ENCODE data around the gene VDAC1.

GRCh38 chr5:133977161-133977787 is 27.5 kb downstream of the VDAC1 start:
- TF ChIP-seq, protein P1, sequence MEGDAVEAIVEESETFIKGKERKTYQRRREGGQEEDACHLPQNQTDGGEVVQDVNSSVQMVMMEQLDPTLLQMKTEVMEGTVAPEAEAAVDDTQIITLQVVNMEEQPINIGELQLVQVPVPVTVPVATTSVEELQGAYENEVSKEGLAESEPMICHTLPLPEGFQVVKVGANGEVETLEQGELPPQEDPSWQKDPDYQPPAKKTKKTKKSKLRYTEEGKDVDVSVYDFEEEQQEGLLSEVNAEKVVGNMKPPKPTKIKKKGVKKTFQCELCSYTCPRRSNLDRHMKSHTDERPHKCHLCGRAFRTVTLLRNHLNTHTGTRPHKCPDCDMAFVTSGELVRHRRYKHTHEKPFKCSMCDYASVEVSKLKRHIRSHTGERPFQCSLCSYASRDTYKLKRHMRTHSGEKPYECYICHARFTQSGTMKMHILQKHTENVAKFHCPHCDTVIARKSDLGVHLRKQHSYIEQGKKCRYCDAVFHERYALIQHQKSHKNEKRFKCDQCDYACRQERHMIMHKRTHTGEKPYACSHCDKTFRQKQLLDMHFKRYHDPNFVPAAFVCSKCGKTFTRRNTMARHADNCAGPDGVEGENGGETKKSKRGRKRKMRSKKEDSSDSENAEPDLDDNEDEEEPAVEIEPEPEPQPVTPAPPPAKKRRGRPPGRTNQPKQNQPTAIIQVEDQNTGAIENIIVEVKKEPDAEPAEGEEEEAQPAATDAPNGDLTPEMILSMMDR (IDR thresholded peaks at IDR 0.05), result no peak
- no peak for TF ChIP-seq EZH2 (IDR thresholded peaks at IDR 0.05)
